ENCODE results near the gene PRM2.

PRM2 gene, protein sequence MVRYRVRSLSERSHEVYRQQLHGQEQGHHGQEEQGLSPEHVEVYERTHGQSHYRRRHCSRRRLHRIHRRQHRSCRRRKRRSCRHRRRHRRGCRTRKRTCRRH

DNA sequence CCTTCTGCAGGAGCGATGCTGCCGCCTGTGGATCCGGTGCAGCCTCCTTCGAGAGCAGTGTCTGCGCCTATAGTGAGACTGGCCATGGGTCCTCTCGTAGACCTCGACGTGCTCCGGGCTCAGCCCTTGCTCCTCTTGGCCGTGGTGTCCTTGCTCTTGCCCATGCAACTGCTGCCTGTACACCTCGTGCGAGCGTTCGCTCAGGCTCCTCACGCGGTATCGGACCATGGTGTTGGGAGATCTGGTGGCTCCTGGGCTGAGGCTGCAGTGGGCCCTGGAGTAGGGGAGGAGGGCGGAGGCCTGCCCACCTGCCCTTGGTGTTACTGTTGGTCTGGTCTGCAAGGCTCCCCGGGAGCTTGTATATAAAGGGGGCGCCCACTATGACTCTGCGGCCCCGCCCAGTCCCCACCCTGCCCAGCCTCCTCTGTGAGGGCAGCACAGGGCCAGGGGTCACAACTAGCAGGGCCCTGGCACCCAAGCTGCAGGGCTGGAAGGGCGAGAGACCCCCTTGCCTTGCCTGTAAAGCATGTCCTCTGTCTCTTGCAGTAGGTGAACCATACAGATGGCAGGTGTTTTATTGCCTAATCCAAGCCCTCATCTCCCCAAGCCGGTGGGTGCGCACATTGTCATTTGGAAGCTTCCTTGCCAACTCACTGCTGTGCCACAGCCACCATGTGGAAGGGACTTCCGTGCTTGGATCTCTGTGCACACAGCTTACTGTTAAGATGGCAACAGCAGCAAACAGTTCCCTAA, at the start of gene PRM2:
Gene PRM2 (minus strand): TSS at position 338 of the 753 bp plus-strand sequence. CDS start 110 bp downstream, at position 228.
- no peak for DNase-seq

DNA sequence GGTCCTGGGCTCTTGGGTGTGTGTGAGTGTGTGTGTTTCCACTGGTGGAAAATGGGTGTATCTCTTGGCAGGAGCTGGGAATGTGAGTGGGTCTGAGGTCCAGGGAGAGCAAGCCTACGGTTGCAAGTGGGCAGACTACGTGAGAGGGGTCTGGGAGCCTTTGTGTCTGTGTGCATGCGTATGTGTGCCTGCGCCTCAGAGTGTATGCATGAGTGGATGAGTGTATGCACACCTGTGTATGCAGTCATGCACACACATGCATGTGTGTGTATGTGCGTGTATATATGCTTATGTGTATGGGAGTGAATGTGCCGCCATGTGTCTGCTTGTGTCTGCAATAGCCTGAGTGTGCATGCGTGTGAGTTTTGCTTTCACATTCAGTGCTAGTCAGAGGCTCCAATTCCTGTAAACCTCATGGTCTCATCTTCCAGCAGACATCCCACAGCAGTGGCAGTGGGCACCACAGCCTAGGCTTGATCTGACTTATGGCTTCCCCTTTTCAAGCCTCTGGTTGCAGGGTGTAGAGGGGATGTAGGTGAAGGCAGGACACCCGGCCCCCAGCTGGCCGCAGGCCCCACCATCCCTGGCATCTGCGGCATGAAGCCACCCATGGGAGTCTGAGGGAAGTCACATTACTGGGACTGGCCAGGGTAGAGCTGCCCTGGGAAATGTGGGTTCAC, 49.3 kb upstream of the PRM2 start:
- peak; percentile 50 for DNase-seq

DNA sequence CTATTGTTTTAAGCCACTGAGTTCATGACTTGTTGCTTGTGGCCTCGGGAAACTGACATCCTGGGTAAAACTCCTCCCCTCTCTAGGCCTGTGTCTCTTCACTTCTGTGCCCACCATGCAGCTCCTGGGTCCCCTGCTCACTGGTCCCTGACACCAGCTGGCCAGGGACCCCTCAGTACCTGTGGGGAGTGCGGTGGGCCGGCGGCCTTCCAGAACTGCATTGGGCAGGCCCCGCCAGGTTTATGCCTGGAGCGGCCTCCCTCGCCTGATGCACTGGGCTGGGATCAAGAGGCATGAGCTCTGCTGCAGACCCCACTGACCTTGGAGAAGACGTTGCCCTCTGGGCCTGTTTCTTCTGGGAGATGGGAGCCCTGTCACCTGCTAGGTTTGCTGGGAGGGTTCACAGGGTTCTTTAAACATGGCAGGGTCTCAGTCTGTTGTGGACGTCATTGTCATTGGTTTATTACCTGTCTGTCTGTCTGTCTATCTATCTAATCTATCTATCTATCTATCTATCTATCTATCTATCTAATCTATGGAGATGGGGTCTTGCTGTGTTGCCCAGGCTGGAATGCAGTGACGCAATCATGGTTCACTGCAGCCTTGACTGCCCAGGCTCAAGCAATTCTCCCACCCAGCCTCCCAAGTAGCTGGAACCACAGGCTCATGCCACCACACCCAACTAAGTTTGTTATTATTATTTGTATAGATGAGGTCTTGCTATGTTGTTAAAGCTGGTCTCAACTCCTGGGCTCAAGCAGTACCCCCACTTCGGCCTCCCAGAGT, 47.5 kb upstream of the PRM2 start:
- DNase-seq, result no peak

DNA sequence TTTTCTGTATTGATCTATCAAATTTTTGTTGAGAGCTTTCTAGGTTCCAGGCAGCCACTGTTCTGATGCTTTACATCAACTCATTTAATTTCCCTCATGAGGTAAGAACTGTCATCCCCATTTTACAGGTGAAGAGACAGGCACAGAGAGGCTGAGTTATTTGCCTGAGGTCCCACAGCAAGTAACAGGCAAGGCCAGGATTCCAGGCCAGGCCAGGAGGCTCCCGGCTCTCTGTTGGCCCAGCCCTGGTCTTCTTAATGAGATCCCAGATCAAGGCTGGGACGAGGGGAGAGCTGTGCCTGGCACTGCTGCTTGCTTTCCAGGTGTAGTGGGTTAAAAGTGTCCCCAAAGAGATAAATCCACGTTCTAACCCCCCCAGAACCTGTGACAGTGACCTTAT, 46.5 kb upstream of the PRM2 start:
- no peak for DNase-seq

DNA sequence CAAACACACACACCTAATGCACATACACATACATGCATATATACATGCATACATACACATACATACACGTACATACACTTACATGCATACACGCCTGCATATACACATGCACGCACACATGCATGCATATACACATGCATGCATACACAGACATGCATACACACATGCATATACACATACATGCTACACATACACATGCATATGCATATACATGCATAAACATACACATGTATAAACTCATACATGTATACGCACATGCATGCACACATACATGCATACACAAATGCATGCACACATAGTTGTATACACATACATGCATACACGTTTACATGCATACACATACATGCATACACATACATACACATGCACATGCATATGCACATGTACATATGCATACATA, 45.4 kb upstream of the PRM2 start:
- DNase-seq, result no peak

DNA sequence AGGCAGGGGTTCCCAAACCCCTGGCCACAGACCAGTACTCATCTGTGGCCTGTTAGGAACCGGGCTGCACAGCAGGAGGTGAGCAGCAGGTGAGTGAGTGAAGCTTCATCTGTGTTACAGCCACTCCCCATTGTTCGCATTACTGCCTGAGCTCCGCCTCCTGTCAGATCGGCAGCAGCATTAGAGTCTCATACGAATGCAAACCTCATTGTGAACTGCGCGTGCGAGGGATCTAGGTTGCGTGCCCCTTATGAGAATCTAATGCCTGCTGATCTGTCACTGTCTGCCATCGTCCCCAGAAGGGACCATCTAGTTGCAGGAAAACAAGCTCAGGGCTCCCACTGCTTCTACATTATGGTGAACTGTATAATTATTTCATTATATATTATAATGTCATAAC, 43.9 kb upstream of the PRM2 start:
- no peak for DNase-seq

DNA sequence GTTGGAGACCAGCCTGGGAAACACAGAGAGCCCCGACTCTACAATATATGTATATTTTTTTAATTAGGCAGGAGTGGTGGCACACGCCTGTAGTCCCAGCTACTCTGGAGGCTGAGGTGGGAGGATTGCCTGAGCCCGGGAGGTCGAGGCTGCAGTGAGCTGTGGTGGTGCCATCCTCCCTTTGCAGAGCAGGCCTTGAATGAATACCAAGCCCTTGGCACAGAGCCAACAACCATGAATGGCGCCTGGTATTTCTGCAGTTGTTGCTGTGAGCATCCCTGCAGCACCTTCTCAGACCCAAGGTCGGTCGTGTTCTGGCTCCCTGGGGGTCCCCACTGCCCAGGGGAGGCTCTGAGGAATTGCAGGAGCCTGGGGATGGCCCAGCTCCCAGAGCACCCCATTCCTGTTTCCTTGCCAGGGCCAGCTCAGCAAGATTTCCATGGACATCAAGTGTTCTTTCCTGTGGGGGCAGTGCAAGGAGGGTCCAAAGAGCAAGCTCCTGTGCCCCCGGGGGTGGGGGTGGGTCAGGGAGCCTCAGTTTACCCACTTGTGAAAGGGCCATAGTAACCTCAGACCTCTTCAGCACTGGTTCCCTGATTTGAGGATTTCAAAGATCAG, 43.4 kb upstream of the PRM2 start:
- DNase-seq, result no peak

DNA sequence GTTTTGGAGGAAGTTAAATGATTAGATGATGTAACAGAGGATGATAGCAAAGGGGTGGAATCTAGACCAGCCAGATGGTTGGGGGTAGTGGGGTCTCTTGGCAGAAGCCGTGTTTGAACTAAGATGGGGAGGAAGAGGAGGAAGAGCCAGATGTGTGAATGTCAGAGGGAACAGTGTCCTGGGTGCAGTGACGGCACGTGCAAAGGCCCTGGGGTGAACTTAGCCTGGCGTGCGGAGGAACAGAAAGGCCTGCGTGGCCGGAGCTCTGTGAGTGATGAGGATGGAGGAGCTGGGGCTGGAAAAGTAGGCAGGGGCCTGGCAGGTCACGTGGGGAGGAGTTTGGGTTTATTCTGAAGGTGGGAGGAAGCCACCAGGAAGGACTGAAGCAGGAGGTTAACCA, 42.5 kb upstream of the PRM2 start:
- no peak for DNase-seq

DNA sequence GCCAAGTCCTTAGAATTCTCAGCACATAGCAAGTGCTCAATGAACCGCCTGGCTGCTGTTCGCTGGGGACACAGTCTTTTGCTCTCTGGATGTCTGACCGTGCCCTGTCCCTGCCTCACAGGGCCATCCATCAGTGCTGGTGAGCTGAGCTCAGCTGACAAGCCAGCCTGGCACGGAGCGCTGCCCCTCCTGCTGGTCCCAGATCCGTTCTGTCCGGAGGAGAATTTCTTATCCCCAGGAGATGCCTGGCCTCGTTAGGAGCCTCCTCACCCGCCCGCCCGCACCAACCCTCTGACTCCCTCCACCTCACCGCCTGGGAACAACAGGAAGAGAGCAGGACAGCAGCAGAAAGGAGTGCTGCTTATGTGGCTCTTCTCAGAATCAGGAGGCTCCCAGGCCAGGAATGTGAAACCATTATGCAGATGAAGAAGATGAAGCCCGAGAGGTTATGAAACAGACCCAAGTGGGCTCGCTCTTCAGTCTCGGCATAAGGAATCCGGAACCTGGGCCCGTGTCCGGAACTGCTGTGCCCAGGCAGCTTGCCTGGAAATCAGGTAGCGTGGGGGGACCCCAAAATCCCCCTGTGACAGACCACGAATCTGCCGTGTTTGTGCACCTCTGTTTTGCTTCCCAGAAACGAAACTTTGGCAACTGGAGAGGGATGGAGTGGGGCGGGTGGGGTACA, 40.2 kb upstream of the PRM2 start:
- DNase-seq, result no peak

DNA sequence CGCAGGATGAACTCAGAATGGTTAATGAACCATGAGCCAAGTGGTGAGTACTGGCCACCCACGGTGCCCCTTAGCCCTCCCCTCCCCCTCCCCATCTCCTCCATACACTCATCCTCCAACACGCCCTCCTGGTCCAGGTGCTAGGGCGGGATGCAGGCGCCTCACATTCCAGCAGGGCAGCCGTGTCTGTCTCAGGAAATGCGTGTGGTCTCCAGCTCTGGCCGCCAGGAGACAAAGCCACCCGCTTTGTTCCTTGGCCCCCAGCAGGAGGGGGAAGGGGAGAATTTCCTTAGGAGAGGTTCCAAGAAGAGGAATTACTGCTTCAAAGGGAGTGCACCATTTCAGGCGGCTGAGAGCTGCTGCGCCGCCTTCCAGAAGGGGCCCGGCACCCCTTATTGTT, 39.2 kb upstream of the PRM2 start:
- no peak for DNase-seq

DNA sequence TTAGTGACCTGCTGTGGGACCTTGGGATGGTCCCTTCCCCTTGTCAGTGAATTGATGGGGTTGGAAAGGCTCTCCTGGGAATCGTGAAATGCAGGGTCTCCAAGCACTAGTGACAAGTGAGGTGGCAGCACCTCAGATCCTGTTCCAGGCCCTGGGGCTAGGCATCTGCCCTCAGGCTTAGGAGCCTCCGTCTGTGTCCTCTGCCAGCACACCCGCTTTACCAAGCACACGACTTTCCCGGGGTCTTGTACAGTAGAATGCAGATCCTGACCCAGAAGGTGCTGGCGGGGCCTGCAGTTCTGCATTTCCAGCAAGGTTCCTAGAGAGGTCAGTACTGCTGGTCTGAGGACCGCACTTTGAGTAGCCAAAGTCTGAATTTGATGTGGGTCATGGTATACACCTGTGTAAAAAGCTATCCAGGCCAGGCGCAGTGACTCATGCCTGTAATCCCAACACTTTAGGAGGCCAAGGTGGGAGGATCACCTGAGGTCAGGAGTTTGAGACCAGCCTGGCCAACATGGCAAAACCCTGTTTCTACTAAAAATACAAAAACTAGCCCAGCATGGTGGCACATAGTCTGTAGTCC, 38.1 kb upstream of the PRM2 start:
- DNase-seq, result no peak

DNA sequence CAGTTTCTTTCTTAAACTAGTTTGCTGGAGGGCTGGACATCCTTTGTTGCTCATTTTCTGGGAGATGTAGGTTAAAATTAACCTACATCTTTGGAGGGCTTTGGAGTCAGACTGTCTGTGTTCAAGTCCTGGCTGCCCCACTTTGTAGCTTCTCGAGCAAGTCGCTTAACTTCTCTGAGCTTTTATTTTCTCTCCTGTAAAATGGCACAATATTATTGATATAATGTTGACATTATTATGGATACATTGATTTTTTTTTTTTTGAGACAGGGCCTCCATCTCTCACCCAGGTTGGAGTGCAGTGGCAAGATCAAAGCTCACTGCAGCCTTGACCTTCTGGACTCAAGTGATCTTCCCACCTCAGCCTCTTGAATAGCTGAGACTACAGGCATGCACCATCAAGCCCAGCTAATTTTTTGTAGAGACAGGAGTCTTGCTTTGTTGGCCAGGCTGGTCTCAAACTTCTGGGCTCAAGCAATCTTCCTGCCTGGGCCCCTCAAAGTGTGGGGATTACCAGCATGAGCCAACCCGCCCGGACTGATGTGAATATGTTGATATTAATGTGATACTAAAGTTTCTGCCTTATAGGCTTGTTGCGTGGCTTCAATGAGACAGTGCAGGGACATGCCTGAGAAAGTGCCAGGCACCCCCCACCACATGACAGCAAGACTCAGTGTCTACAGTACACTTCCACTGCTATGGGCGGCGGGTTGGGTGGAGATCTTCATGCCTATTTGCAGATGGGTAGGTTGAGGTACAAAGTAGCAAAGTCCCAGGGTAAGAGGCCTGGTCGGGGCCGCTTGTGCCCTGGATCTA, 37.4 kb upstream of the PRM2 start:
- no peak for DNase-seq

DNA sequence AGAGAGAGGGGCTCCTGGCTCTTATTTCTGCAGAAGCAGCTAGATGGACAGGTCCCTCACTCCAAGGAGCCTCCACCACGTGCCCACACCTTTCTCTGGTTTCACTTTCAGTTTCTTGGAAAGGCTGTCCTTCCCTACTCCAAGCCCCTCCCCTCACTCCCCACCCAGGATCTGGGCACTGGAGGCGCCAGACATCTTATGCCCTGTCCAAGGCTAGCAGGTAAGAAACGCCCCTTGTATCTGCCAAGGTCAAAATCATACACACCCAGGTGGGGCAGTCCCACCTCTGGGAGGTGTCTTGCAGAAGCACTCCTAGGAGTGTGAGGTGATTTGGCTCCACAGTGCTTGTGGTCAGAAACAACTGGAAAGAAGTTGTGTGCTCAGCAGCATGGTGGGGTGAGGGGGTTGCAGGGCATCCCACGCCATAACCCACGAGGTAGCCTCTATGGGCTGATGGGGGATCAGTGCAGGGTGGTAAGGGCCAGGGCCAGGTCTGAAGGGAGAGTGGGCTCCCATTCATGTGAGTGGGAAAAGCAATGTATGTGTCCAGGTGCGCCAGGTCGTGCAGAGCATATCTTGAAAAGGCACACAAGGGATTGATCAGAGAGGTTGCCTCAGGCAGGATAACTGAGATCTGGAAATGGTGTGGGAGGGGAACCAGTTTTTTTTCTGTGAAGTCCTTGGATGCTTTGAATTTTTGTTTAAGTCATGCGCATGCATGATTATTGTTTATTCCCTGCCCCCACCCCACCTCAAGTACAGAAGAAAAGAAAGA, 36.6 kb upstream of the PRM2 start:
- no peak for DNase-seq

DNA sequence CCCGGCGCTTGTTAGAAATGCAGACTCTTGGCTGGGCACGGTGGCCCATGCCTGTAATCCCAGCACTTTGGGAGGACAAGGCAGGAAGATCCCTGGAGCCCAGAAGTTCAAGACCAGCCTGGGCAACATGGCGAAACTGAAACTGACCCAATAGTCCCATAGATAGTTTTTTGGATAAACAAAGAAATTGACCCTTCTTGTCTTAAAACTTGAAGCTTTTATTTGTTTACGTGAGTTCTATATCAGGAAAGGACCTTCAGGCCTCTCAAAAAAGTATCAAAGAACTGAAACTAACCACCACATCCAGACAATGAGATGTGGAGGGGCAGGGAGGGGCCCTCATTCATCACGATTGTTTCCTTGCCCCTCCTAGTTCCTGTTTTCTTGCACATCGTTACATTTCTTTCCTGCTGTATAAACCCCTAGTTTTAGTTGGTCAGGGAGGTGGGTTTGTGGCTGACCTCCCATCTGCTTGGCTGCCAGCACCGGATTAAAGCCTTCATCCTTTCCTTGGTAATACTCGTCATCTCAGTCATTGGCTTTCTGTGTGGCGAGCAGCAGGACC, 34.8 kb upstream of the PRM2 start:
- no peak for DNase-seq

DNA sequence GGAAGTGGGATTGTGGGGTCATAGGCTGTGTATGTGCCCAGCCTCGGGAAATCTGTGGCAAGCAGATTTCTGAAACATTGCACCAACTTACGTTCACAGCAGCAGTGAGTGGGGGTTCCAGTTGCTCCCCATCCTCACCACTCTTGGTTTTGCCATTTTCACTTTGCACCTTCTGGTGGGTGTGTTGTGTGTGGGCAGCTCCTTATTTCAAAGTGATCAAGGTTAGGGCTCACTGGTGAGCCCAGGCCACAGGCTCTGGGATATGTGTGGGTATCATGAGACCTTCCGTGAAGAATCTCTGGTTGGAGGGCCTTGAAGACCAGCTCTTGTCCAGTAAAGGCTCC, 34.3 kb upstream of the PRM2 start:
- DNase-seq, result no peak

DNA sequence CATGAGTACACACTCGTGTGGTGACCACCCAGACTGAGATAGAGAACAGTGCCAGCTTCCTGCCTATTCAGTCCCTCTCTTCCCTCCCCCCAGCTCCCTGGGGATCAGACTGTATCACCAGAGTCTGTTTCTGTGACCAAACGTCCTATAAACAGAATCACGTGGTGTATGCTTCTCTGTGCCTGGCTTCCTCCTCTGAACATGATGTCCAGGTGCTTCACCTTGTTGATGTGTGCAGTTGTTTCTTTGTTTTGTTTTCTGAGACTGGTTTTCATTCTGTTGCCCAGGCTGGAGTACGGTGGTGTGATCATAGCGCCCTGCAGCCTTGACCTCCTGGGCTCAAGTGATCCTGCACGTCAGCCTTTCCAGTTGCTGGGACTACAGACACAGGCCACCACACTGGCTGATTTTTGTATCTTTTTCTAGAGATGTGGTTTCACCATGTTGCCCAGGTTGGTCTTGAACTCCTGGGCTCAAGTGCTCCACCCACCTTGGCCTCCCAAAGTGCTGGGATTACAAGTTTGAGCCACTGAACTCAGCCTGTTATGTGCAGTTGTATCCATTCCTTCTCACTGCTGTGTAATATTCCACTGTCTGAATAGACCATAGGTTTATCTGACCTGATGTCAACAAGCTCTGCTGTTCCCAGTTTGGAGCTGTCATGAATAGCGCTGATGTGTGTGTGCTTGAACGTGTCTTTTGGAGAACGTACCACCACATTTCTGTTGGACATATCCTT, 33.8 kb upstream of the PRM2 start:
- no peak for DNase-seq

DNA sequence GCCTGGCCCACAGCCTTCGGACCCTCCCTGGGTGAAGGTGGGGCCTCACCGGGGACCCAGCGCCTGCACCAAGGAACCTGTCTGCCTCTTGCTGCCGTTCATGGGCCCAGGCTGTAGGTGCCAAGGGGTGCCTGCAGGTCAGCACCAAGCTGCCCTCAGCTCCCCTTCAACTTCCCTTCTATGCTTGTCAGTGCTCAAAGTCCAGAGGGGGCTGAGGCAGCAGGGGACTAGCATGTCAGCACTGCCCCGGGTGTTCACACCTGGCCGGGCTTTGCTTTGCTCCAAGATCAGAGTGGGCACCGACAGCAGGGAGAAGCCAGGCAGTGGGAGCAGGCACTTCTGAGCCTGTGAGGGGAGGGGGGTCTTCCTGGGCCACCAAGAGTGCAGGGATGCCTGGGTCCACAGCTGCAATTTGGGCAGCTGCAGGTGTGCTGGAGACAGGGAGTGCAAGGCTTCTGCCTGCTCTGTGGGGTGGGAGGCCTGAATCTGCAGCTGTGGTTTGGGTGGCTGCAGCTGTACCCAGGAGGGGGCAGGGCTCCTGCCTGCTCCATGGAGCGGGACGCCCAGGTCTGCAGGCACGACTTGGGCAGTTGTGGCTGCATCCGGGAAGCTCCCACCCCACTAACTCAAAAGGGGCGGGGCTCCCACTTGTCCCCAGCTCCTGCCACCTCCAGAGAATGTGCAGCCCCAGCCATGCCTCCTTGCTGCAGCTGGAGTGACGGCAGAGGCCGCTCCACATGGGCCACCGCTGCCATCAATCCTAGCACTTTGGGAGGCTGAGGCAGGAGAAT, 32.4 kb upstream of the PRM2 start:
- no peak for DNase-seq

DNA sequence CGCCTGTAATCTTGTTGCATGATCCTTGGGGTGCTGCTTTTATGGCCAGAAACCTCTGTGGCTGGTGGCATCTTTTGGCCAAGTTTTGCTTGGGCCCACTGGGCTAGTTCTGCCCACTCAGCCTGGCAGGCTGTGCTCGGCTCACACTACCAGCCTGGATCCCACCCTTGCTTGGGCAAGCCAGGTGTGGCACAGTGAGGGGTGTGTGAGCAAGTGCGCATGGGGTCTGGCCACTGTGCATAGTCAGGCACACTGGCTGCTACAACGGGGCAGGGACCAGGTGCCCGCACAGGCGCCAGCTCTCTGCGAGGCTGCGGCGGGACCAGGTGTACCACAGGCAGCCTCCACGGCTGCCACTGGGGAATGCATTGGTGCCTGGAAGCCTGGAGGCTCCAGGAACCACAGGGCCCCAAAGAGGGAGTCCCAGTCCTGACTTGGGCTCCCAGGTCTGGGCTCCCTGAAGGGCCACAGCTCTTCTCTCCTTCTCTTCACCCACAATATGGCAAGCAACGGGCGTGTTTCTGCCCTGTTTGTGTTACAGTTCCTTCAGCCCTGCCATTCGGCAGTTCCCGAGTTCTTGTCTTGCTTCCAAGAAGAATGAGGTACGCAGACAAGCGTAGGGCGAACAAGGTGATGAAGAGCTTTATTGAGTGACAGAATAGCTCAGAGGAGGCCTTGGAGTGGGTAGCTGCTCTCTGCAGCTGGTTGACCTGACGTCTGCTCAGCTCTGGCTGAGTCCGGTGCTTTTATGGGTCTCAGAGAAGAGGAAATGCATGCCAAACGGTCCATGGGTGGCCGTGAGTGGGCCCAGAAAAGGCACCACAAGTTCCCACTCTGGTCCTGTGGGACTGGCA, 31.6 kb upstream of the PRM2 start:
- no peak for DNase-seq
